Activated T-cell treated with anti-CD3 and anti-CD28 coated beads, Interleukin-2, amount 50 U/mL, for 72 hours (primary cell): Measurements from ENCODE around the gene COMMD9. TPM values are rescaled to one million over a fixed set of nuclear protein-coding genes. Genes with fewer than 3 reads are reported as not detected.
"Not testable (repeated sequence)": the region's sequence is repeated elsewhere in the genome, so short reads cannot be mapped to it uniquely, and the experiment has no call there.

Experiments
- ATAC-seq, 2 donors: fragments of 150-1000 bp; cut with Tn5 transposase; replicated peaks in 1 of 2; 2 replicates each; pipeline ENCODE4 v1.10.0; 2021; ENCODE audit warnings: moderate library complexity in 2 of 2, mild to moderate bottlenecking in 1 of 2
- DNase-seq, 2 donors: peaks; one replicate each; pipeline ENCODE4 v3.0.0; 2021 to 2022; ENCODE audit warnings: mixed read lengths in 1 of 2
- H3K27ac Mint-ChIP-seq: one replicate; pipeline ENCODE4 v1.8.0; 2022; ENCODE audit warnings: mild to moderate bottlenecking, moderate library complexity, mixed read lengths
- H3K27me3 Mint-ChIP-seq: one replicate; pipeline ENCODE4 v1.8.0; 2022; ENCODE audit warnings: low read depth, mixed read lengths
- H3K36me3 Mint-ChIP-seq, 2 donors: one replicate each; pipeline ENCODE4 v1.8.0; 2022; ENCODE audit warnings: mixed read lengths in 2 of 2, mild to moderate bottlenecking in 1 of 2; ENCODE audit not compliant: insufficient read depth in 2 of 2
- H3K4me1 Mint-ChIP-seq: one replicate; pipeline ENCODE4 v1.8.0; 2022; ENCODE audit warnings: low read depth, mixed read lengths
- H3K4me3 Mint-ChIP-seq, 2 donors: one replicate each; pipeline ENCODE4 v1.8.0; 2022; ENCODE audit warnings: mild to moderate bottlenecking in 2 of 2, mixed read lengths in 2 of 2, moderate library complexity in 2 of 2
- H3K9me3 Mint-ChIP-seq, 2 donors: one replicate each; pipeline ENCODE4 v1.8.0; 2022; ENCODE audit warnings: mixed read lengths in 2 of 2
- total RNA-seq, 2 donors: library from RNA; stranded (reverse); gene quantifications; one replicate each; pipeline ENCODE4 v1.2.3, GENCODE V29; 2022

Gene COMMD9
- 10 to 100 TPM; 25.7 to 26.7 TPM for total RNA-seq

GRCh38 chr11:36289226-36289852 is at the start of gene COMMD9:
TSS of gene COMMD9 (minus strand) at chr11:36289424. CDS start at chr11:36289412, 12 bp downstream.
- H3K27me3 Mint-ChIP-seq, result no peaks in the 10 kb centered on the region
- H3K27ac Mint-ChIP-seq, result peak within 1 kb of the TSS; percentile 95
- peak; percentile 93 to 98 for DNase-seq
- ATAC-seq, result peak; percentile 99 to 100
- H3K4me3 Mint-ChIP-seq, result peak within 1 kb of the TSS; percentile 94 to 95
- no peaks in the 10 kb centered on the region for H3K36me3 Mint-ChIP-seq
- no peaks in the 10 kb centered on the region for H3K9me3 Mint-ChIP-seq
- H3K4me1 Mint-ChIP-seq, result peaks cover 49% of the 10 kb centered on the region

- peaks cover 0 to 2% of the 10 kb centered on the region in 2 donors for H3K36me3 Mint-ChIP-seq
- no peak overlapping the region for H3K4me3 Mint-ChIP-seq
- DNase-seq (no peak), ATAC-seq (peak; percentile 41 to 43)
- H3K4me1 Mint-ChIP-seq, result peaks cover 32% of the 10 kb centered on the region
- H3K27ac Mint-ChIP-seq, result peak overlapping the region; percentile 36
- peaks cover 2 to 4% of the 10 kb centered on the region in 2 donors for H3K9me3 Mint-ChIP-seq
- H3K27me3 Mint-ChIP-seq, result peaks cover 29% of the 10 kb centered on the region
Observed at GRCh38 chr11:36333897-36334296, 44.7 kb upstream of the COMMD9 start.

GRCh38 chr11:36333468-36333867 is 44.2 kb upstream of the COMMD9 start:
- H3K4me1 Mint-ChIP-seq, result peaks cover 36% of the 10 kb centered on the region
- H3K9me3 Mint-ChIP-seq, result peaks cover 2 to 4% of the 10 kb centered on the region in 2 donors
- peaks cover 25% of the 10 kb centered on the region for H3K27me3 Mint-ChIP-seq
- peaks cover 0 to 2% of the 10 kb centered on the region in 2 donors for H3K36me3 Mint-ChIP-seq
- ATAC-seq, result peak; percentile 72 to 73
- no peak overlapping the region for H3K4me3 Mint-ChIP-seq
- no peak for DNase-seq
- no peak overlapping the region for H3K27ac Mint-ChIP-seq

GRCh38 chr11:36330411-36330810 is 41.2 kb upstream of the COMMD9 start:
- Mint-ChIP-seq H3K36me3 (peaks cover 0 to 2% of the 10 kb centered on the region in 2 donors), H3K4me1 (peaks cover 58% of the 10 kb centered on the region), H3K27me3 (peaks cover 22% of the 10 kb centered on the region), H3K9me3 (peaks cover 2 to 6% of the 10 kb centered on the region in 2 donors), H3K27ac (no peak overlapping the region), H3K4me3 (no peak overlapping the region)
- DNase-seq (no peak), ATAC-seq (no peak)

GRCh38 chr11:36328966-36329673 is 39.9 kb upstream of the COMMD9 start:
- ATAC-seq (no peak), DNase-seq (no peak)
- peaks cover 22% of the 10 kb centered on the region for H3K27me3 Mint-ChIP-seq
- no peak overlapping the region for H3K27ac Mint-ChIP-seq
- peaks cover 0 to 2% of the 10 kb centered on the region in 2 donors for H3K36me3 Mint-ChIP-seq
- peaks cover 58% of the 10 kb centered on the region for H3K4me1 Mint-ChIP-seq
- H3K4me3 Mint-ChIP-seq, result no peak overlapping the region
- H3K9me3 Mint-ChIP-seq, result peaks cover 0 to 6% of the 10 kb centered on the region in 2 donors

- peak overlapping the region in 1 of 2 donors; percentile 24 for H3K4me3 Mint-ChIP-seq
- no peaks in the 10 kb centered on the region for H3K36me3 Mint-ChIP-seq
- DNase-seq (no peak), ATAC-seq (no peak)
- peak overlapping the region; percentile 75 for H3K27ac Mint-ChIP-seq
- H3K4me1 Mint-ChIP-seq, result peaks cover 40% of the 10 kb centered on the region
- H3K9me3 Mint-ChIP-seq, result peaks cover 0 to 2% of the 10 kb centered on the region in 2 donors
- H3K27me3 Mint-ChIP-seq, result peaks cover 14% of the 10 kb centered on the region
Observed at GRCh38 chr11:36326524-36327419, 37.5 kb upstream of the COMMD9 start.

GRCh38 chr11:36325403-36325802 is 36.2 kb upstream of the COMMD9 start:
- H3K4me3 Mint-ChIP-seq, H3K9me3 Mint-ChIP-seq, H3K27ac Mint-ChIP-seq, DNase-seq, ATAC-seq, H3K36me3 Mint-ChIP-seq: not testable (repeated sequence)
- Mint-ChIP-seq H3K4me1 (peaks cover 45% of the 10 kb centered on the region), H3K27me3 (peaks cover 14% of the 10 kb centered on the region)

GRCh38 chr11:36324956-36325355 is 35.7 kb upstream of the COMMD9 start:
- H3K27ac Mint-ChIP-seq, H3K36me3 Mint-ChIP-seq, H3K9me3 Mint-ChIP-seq, H3K4me3 Mint-ChIP-seq, ATAC-seq, DNase-seq: not testable (repeated sequence)
- Mint-ChIP-seq H3K4me1 (peaks cover 40% of the 10 kb centered on the region), H3K27me3 (peaks cover 14% of the 10 kb centered on the region)

GRCh38 chr11:36317992-36318391 is 28.8 kb upstream of the COMMD9 start:
- H3K27me3 Mint-ChIP-seq, result peaks cover 39% of the 10 kb centered on the region

GRCh38 chr11:36316049-36316448 is 26.8 kb upstream of the COMMD9 start:
- Mint-ChIP-seq H3K4me3 (no peak overlapping the region), H3K27ac (no peak overlapping the region), H3K27me3 (peaks cover 52% of the 10 kb centered on the region), H3K36me3 (no peaks in the 10 kb centered on the region), H3K4me1 (peaks cover 22% of the 10 kb centered on the region), H3K9me3 (no peaks in the 10 kb centered on the region)
- ATAC-seq (no peak), DNase-seq (no peak)

More at GRCh38 chr11:36317992-36318391, 28.8 kb upstream of the COMMD9 start:
- H3K27ac Mint-ChIP-seq, result no peak overlapping the region
- peaks cover 12% of the 10 kb centered on the region for H3K4me1 Mint-ChIP-seq
- H3K36me3 Mint-ChIP-seq, result no peaks in the 10 kb centered on the region
- H3K9me3 Mint-ChIP-seq, result no peaks in the 10 kb centered on the region
- DNase-seq (no peak), ATAC-seq (no peak)
- no peak overlapping the region for H3K4me3 Mint-ChIP-seq

GRCh38 chr11:36314434-36314767 is 25.2 kb upstream of the COMMD9 start:
- peaks cover 0 to 2% of the 10 kb centered on the region in 2 donors for H3K36me3 Mint-ChIP-seq

GRCh38 chr11:36313750-36314433 is 24.7 kb upstream of the COMMD9 start:
- H3K9me3 Mint-ChIP-seq, result no peaks in the 10 kb centered on the region
- peaks cover 22% of the 10 kb centered on the region for H3K4me1 Mint-ChIP-seq
- H3K4me3 Mint-ChIP-seq, result no peak overlapping the region
- peaks cover 0 to 2% of the 10 kb centered on the region in 2 donors for H3K36me3 Mint-ChIP-seq
- DNase-seq (no peak), ATAC-seq (no peak)
- peaks cover 63% of the 10 kb centered on the region for H3K27me3 Mint-ChIP-seq
- no peak overlapping the region for H3K27ac Mint-ChIP-seq

More at GRCh38 chr11:36314434-36314767, 25.2 kb upstream of the COMMD9 start:
- H3K9me3 Mint-ChIP-seq, result no peaks in the 10 kb centered on the region
- H3K4me3 Mint-ChIP-seq, result no peak overlapping the region
- ATAC-seq (no peak), DNase-seq (no peak)
- H3K27ac Mint-ChIP-seq, result no peak overlapping the region
- peaks cover 63% of the 10 kb centered on the region for H3K27me3 Mint-ChIP-seq
- peaks cover 22% of the 10 kb centered on the region for H3K4me1 Mint-ChIP-seq
